Esophagus mucosa (tissue), 1 donor: Measurements from ENCODE around the gene BCR. TPM values are rescaled to one million over a fixed set of nuclear protein-coding genes. Genes with fewer than 3 reads are reported as not detected.
"Not testable (repeated sequence)": the region's sequence is repeated elsewhere in the genome, so short reads cannot be mapped to it uniquely, and the experiment has no call there.

ENCODE experiments used
- ATAC-seq: fragments of 200-7000 bp; cut with Tn5 transposase; one replicate; pipeline ENCODE4 v1.9.1; 2020
- total RNA-seq: library from RNA; stranded (reverse); gene quantifications from one replicate; pipeline ENCODE4 v1.2.4, GENCODE V29; 2023
- donor health status: DM: yes; HTN: yes; CAD: no.

Gene BCR
- total RNA-seq, 1 donor from 2014 or later, result 39.7 TPM

DNA sequence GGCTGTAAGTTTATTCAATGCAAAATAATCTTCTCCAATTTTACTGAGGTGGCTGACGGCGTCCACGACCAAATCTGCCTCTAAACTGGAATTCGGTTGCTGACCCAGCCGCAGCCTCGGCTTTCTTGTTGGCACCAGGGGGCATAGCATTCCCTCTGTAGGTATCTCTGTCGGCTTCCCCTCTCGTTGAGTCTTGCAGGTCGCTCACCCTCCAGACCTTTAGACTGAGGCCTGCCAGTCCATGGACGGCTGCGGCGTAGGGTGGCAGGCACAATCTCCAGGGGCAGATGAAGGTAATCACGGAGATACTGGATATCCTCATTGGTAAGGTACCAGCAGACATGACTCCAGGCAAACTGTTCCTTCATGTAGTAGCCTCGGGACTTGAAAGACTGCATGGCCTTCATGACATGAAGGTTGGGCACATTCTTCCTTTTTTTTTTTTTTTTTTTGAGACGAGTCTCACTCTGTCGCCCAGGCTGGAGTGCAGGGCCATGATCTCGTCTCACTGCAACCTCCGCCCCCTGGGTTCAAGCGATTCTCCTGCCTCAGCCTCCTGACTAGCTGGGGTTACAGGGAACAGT, 142.3 kb downstream of the BCR start:
- not testable (repeated sequence) for ATAC-seq

DNA sequence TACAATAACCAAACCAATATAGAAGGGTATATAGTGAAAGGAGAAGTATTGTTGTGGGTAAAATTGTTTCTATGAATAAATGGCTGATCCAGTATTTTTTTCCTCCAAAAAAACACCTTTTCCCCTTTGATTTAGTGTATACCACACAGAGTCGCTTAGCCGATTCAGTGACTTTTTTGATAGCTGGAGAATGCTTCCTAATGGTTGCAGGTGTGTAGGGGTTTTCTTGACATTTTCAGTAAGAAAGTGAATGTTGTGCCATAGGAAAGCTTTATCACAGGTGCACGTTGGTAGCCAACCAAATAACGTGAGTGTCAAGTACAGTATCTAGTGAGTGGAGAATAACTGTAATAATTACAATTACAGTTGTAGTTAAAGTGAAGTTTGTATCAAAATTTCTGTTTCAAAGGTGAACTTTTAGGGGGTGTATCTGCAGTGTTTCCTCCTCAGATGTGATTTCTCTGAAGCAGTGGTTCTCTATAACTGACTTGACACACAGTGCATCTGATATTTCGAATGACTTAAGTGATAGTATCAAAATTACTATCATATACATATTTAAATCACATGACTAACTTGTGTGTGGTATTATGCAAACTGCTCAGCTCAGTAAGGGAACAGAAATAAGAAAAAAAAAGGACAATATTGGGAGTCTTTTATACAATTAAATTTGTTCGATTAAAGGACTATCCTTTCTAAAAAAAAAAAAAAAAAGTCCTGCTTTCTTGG, 143.8 kb downstream of the BCR start:
- not testable (repeated sequence) for ATAC-seq

DNA sequence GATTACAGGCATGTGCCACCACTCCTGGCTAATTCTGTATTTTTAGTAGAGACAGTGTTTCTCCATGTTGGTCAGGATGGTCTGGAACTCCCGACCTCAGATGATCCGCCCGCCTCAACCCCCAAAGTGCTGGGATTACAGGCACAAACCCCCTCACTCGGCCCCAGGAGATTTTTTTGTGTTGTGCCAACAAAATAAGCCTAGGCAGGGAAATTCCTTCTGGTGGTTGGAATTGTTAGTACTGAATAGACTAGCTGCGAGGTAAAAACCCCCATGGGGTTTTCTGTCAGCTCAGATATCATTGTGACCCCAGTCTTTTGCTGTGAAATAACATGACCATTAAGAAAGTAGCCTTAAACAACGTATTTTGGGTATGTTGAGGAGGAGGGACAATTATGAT, 144.9 kb downstream of the BCR start:
- ATAC-seq, result no peak

DNA sequence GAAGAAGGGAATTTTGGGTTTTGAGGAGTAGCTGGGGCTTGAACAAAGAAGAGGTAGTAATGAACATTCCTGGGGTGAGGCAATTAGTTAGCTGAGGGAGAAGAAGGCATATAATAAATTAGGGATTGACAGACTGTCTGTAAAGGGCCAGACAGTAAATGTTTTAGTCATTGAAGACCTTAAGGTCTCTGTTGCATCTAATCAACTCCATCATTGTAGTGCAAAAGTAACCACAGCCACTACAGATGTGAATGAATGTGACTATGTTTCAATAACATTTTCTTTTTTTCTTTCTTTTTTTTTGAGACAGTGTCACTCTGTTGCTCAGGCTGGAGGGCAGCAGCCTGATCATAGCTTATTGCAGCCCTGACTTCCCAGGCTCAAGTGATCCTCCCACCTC, 153.5 kb downstream of the BCR start:
- not testable (repeated sequence) for ATAC-seq

DNA sequence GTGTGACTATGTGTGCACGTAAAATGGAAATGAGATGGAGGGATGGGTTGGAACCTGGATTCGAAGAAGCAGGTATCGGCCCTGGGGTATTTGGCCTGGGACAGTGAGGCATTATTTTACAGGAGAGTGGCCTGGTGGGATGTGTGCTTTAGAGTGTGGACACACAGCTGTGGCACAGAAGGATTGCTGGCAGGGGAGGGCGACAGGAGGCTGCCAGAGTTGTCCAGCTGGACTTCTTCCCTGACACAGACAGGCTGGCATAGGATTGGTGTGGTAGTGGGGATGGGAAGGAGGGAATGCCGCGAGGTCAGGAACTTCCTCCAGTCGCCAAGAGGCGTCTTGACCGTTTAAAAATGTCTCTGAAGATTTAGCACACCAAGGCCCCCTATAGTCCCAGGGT, 157.4 kb downstream of the BCR start:
- ATAC-seq, result not testable (repeated sequence)

DNA sequence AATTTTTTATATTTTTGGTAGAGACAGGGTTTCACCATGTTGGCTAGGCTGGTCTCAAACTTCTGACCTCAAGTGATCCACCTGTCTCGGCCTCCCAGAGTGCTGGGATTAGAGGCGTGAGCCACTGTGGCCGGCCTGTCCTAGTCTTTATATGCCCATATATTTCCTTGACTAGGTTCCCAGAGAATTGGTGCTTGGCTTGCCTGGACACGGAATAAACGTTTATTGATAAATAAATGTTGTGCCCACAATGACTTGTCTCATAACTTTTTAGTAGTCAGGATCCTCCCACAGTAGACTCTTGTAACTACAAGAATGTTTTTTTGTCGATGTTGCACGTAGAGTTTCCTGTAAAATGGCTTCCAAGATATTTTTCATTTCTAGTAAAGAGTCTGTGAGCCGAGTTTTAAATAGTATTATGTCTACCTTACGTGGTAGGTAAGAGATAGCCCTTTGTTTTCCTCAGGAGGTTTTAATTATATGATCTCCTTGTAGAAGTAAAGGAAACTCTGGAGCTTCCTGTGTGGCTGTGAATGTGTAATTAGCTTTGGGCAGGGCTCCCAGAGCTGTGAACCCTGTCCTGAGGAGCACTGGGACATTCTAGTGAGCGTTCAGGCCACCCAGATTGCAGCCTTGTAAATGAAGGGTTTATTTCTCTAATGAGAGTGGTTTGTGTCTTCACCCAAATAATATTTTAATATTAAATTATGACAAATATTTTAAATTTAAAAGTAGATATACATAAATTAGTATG, 161.8 kb downstream of the BCR start:
- not testable (repeated sequence) for ATAC-seq

DNA sequence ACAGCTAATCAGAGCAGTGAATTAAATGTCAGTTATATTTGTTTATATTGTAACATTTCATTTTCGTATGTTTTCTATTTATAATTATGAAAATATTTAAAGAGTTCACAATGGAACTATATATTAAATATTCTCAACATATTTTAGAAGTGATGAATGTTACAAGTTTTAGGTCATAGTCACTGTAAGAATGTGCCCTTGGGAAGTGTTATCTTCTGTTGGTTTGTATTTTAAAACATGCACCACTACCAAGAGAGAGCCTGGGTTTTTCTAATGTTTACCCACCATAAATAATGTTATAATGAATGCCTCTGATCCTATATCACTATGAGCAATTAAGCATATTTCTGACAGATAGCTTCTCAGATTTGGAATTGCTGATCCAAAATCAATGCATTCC, 171.0 kb downstream of the BCR start:
- ATAC-seq, result no peak

DNA sequence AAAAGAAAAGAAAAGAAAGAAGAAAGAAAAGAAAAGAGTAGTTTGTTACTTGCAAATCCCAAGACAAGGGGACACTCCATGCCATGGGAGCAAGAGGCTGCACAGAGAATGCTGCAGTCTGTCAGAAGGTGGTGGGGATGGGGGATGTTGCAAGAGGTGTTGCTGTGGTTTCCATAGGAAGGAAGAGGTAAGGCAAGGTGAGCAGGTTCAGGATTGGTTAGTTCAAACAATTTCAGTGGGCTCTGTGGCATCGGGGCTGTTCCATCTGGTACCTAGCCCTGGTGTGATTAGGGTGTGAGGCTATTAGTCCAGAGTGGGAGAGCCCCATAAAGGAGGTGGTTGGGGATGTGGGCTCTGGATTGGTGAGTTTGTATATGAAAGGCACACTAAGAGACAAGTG, 172.7 kb downstream of the BCR start:
- no peak for ATAC-seq

DNA sequence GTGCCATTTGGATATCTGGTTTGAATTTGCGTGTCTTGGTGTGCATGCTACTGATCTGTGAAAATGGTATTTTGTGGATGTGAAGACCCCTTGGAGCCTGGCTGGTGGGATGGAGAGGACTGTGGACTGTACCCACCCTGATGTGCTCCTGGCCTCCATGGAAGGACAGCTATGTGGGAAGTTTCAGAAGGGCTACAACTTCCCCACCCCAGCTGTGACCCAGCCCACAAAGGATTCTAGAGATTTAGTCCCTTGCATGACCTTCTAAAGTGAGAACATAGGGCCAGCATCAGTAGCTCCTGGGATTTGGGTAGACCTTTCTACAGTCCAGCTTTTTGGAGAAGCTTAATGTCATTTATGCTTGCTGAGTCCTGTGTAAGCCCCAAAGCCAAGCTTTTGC, 173.4 kb downstream of the BCR start:
- no peak for ATAC-seq

DNA sequence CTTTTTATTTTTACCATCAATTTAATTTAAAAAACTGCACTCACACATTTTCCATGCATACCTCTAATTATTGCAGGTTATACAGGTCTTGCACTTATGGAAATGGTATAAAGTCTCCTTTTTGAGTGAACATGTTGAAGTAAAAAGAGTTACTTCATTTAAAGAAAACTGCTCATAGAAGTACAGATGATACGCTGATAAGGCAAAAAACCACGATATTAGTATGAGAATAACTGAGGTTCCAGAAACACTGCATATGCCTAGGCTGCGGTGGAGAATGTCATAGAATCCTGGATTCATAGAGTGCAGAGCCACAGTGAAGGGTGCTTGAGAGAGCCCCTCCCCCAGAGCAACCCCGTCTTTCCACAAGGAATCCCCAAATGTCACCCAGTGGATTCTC, 175.8 kb downstream of the BCR start:
- no peak for ATAC-seq

DNA sequence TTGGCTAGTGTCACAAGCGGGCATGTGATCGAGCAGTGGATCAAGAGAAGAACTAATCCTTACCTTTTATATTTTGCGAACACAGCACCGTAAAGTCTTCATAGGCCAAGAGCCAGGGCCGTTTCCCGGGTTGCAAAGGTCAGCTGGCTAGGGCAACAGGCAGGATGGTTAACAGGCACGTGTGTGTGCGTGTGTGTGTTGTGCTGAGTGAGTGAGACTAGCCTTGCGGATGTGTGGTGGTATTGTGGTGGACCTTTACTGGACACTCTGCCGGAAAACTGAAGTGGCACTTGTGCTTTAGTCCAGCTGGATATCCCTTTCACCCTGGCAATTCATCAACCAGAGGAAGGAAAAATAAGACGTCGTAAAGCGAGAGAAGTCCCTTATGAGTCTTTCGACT, 176.7 kb downstream of the BCR start:
- ATAC-seq, result no peak

DNA sequence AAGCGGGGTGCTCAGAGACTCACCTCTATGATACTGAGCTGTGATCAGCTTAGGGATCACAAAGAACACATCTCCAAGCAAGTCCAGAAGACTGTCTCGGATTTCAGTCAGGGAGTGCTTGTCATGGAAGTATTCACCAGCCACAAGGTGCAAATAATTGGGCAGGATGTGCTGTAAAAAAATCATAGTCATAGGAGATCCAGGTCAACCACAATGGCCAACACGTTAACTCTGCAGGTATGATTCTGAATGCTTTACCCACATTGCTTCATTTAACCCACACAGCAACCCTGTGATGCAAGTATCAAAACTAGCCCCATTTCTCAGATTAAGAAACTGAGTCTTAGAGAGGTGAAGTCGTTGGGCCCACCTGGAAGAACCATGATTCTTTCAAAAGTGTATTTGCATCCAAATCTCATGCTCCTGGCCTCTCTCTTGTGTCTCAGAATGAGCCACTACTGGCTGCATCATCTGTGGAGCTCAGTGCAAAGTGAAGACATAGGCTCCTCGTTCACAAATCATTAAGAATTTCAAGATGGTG, 179.3 kb downstream of the BCR start:
- no peak for ATAC-seq

DNA sequence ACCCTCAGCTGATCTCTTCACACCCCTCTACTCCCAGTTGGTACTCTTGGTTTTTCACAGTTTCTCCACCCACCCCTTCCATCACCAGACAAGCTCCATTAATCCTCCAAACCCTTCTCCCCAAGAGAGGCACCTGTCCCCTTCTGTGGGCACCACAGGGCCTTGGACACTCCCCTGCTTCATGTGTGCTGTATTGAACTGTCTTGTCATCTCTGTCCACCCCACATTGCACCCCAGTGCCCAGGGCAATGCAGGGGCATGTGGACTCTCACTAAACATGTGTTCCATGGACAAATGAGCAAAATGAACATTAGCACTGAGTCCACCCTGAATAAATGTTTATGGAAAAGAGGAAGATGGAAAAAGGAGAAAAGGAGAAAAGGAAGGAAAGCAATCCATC, 181.4 kb downstream of the BCR start:
- no peak for ATAC-seq

DNA sequence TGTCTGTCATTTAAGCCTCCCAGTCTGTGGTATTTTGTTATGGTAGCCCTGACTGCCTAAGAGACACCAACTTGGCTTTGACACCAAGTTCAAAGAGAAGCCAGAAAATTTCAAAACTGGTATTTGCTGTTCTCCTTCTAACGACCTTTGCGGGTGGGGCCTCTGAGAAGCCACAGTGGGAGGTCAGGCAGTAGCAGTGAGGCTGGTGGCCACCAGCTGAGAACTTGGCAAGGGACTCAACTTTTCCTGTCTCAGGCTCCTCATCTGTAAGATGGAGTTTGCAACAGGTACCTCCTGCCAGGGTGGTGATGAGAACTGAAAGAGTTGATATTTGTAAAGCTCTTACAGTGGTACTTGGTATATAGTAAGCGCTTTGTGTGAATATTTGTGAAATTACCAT, 183.4 kb downstream of the BCR start:
- ATAC-seq, result no peak

DNA sequence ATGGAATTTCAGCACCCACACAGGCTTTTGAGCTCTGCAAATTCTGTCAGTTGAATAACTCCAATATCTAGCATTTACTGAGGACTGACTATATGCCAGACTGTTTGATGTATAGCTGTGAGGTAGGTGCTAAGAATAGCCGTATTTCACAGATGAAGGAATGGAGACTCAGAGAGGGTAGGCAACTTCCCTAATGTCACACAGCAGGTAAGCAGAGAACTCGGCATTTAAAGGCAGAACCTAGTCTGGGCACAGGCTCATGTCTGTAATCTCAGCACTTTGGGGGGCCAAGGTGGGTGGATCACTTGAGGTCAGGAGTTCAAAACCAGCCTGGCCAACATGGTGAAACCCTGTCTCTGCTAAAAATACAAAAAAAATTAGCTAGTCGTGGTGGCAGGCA, 184.1 kb downstream of the BCR start:
- ATAC-seq, result no peak

DNA sequence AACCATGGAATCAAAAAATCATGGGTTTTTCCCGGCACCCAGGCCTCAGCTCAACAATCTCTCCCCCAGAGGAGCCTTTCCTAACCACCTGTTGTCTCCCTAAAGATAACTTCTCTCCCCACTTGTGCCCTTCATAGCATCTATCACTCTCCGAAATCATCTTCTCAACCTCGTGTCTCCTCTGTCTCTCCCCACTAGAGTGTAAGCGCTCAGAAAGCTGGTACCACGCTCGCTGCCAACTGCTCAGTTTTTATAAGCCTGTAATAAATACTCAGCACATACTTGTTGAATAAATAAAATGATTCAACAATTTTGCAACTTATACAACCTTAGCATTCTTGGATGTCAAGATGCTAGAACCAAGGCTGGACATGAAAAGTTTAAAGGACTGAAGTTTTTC, 185.2 kb downstream of the BCR start:
- ATAC-seq, result no peak

DNA sequence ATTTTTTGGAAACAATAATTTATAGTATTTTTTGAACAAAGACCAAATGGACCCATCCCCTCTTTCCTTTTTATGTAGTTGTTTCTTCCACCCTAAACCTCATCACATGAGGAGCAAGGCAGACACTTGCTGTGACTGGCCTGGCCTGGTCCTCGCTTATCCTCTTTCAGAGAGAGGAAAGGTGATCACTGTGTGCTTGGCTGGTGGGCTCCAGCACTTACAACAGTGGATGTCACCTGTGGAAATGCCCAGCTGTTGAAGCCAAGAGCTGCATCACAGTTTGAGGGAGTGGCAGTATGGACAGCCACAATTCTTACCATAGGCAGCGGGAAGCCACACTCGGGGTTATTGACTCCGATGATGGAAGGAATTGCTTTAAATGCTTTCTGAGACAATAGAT, 185.7 kb downstream of the BCR start:
- no peak for ATAC-seq

DNA sequence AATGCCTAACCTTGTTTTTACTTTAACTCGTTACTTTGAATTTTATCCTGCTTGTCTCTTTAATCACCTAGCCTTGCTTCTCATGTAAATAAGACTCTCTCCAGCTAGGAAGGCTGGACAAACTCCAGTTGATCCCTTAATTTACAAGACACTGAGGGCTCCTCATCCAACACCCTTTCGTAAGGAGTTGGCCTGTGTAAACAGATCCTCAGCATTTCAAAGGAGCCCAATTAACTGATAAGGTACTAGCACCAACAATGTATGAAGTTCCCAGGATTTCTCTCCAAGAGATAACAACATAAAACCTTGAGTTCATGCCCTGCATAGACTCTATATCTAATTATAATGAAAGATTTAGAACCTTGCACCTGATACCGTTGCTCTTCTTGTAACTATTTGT, 186.9 kb downstream of the BCR start:
- ATAC-seq, result not testable (repeated sequence)

Other genes starting within 250 kb of the BCR start
- 0.76 TPM for gene GNAZ, start 110.0 kb upstream of the BCR start, total RNA-seq
- gene RSPH14, start 38.5 kb upstream of the BCR start, total RNA-seq, result not detected
- 4.1 TPM for gene RAB36, start 35.0 kb upstream of the BCR start, total RNA-seq